HL-60 (cell line): ENCODE measurements around the gene FDCSP.

Experiments used
- DNase-seq, 2 experiments: peaks; one replicate each; pipeline ENCODE4 v3.0.0-alpha.2; 2010 to 2020; ENCODE audit warnings: low read depth in 1 of 2, low spot score in 1 of 2
- H3K27ac ChIP-seq: fragments of 250-450 bp; sonication (Bioruptor Pico); replicated peaks from 2 replicates; pipeline ENCODE4 v1.5.1; 2020; ENCODE audit warnings: mild to moderate bottlenecking, moderate library complexity
- H3K27me3 ChIP-seq: fragments of 250-450 bp; sonication (Bioruptor Pico); 2 replicates; pipeline ENCODE4 v1.5.1; 2021; ENCODE audit warnings: mild to moderate bottlenecking, moderate library complexity; ENCODE audit not compliant: insufficient read depth, poor library complexity, severe bottlenecking
- H3K4me3 ChIP-seq: replicated peaks from 2 replicates; pipeline ENCODE4 v1.5.1; 2011; ENCODE audit warnings: mild to moderate bottlenecking, control low read depth, low read length; ENCODE audit not compliant: insufficient read depth
- CTCF ChIP-seq: IDR thresholded peaks from one replicate; pipeline ENCODE4 v1.5.1; 2011; ENCODE audit warnings: low read length, control low read depth, inconsistent platforms; ENCODE audit not compliant: insufficient read depth
- GABPA ChIP-seq: IDR thresholded peaks from 2 replicates; pipeline ENCODE4 v1.6.1; 2012; ENCODE audit warnings: low read depth
- POLR2AphosphoS5 ChIP-seq: IDR thresholded peaks from 2 replicates; pipeline ENCODE4 v1.6.1; 2012; ENCODE audit warnings: low read depth
- REST ChIP-seq: IDR thresholded peaks from 2 replicates; pipeline ENCODE4 v1.6.1; 2012; ENCODE audit warnings: low read depth; ENCODE audit not compliant: insufficient replicate concordance
- SPI1 ChIP-seq: IDR thresholded peaks from 2 replicates; pipeline ENCODE4 v1.6.1; 2012; ENCODE audit warnings: low read depth, mild to moderate bottlenecking, borderline replicate concordance

FDCSP gene

GRCh38 chr4:70179811-70180210, 46.1 kb upstream of the FDCSP start:
- no peak overlapping the region for H3K4me3 ChIP-seq
- DNase-seq: no peak
- no peak overlapping the region for H3K27ac ChIP-seq
- TF ChIP-seq POLR2AphosphoS5 (no peak), SPI1 (no peak), REST (no peak), CTCF (no peak), GABPA (no peak)
- no peaks in the 10 kb centered on the region for H3K27me3 ChIP-seq

- Histone ChIP-seq H3K27ac (no peak overlapping the region), H3K27me3 (no peaks in the 10 kb centered on the region), H3K4me3 (no peak overlapping the region)
- TF ChIP-seq REST (no peak), POLR2AphosphoS5 (no peak), CTCF (no peak), SPI1 (no peak), GABPA (no peak)
- no peak for DNase-seq
Observed at GRCh38 chr4:70181864-70182263, 44.1 kb upstream of the FDCSP start.

GRCh38 chr4:70182517-70183167, 43.3 kb upstream of the FDCSP start:
- DNase-seq: no peak
- H3K27me3 ChIP-seq: no peaks in the 10 kb centered on the region
- H3K4me3 ChIP-seq: no peak overlapping the region
- no peak overlapping the region for H3K27ac ChIP-seq
- TF ChIP-seq SPI1 (no peak), REST (no peak), GABPA (no peak), POLR2AphosphoS5 (no peak), CTCF (no peak)
